ENCODE measurements around the gene OPTC.
"Not testable (repeated sequence)": the region's sequence is repeated elsewhere in the genome, so short reads cannot be mapped to it uniquely, and the experiment has no call there.

Gene OPTC, protein sequence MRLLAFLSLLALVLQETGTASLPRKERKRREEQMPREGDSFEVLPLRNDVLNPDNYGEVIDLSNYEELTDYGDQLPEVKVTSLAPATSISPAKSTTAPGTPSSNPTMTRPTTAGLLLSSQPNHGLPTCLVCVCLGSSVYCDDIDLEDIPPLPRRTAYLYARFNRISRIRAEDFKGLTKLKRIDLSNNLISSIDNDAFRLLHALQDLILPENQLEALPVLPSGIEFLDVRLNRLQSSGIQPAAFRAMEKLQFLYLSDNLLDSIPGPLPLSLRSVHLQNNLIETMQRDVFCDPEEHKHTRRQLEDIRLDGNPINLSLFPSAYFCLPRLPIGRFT

DNA sequence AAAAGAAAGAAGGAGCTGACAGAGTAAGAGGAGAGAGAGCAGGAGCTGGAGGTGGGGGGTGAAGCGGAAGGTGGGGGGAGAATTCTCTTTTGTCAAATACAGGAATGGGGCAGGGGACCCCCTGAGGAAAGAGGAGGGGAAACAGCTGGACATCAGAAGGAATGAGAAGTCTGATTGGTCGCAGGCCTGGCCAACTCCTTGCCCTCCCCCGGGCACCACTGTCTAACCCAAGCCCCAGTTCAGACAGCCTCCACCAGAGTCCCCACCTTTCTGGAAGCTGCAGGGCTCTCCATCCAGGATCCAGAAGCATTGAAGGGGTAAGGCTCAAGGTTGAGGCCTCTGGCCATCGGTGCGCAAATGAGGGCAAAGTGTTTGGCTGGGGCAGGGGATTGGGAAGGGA lies at the start of gene OPTC:
TSS of gene OPTC (plus strand) at position 253 of the 400 bp plus-strand sequence. CDS start 1,853 bp downstream, outside the sequence.
- DNase-seq (ENCODE audit: low read depth in 1 of 2, low spot score in 1 of 2): no peak

DNA sequence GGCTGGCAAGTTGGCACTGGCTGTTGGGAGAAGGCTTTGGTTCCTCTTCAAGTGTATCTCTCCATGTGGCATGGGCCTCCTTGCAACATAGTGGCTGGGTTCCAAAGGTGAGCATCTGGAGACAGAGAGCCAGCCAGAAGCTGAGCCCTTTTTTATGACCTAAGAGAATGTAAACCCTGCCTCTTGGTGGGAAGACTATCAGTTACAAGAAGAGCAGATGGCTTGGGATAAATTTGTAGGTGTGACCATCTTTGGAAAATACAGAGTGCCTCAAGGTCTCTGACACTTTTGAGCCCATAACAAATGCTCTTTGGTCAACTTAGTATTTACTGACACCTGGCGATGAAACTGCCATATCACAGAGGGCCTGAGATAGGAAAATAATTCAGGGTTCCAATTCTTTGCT lies 49.8 kb upstream of the OPTC start:
- no peak for DNase-seq (ENCODE audit: low read depth in 1 of 2, low spot score in 1 of 2)

DNA sequence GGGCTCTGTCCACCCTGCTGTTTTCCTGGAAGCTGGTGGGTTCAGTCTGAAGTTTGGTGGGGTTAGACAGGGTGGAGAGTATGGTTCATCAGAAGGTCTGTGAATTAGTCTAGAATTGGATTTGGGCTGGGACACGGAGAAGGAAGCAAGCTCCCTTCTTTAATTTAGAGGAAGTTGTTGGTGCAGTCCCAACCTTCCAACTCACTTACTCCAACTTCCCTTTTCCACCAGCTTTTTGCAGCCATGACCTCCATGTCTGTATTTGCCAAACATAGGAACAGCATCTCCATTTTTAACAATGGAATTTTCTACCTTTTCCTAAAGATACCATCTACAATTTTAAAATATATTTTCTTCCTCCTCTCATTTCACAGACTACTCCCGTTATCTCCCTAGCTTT lies 46.8 kb upstream of the OPTC start:
- DNase-seq (ENCODE audit: low read depth in 1 of 2, low spot score in 1 of 2): no peak

DNA sequence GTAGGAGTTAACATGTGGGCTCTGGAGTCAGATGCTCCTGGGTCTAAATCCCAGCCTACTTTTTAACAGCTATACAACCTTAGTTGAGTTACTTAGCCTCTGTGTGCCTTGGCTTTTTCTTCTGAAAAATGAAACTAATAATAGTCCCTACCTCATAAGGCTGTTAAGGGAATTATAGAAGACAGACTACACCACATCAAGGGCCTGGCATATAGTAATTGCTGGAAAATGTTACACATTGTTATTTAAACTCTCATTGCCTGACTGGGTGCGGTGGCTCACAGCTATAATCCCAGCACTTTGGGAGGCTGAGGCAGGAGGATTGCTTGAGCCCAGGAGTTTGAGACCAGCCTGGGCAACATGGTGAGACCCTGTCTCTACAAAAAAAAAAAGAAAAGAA lies 46.4 kb upstream of the OPTC start:
- not testable (repeated sequence) for DNase-seq (ENCODE audit: low read depth in 1 of 2, low spot score in 1 of 2)

DNA sequence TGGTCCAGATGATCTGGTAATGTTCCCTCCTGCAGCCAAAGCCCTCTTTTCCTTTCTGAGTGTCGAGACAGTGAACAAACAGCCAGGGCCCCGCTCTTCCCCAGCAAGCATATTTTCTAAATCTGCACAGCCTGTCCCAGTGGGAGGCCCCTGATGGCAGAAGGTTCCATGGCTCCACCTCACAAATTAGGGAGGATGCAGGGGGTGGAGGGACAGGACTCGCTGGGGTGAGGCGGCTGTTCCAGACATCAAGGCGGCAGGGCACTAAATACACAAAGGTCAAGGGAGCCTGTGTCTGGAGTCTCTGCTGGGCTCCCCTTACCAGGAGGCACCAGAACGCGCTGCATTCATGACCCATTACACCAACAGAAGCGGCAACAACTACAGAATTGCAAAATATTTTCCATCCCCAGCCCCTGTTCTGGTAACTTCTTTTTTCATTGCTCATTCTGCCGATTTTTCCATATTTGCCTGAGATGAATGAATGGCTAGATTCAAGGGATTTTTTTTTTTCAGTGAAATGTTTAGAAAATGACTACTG lies 45.4 kb upstream of the OPTC start:
- no peak for DNase-seq (ENCODE audit: low read depth in 1 of 2, low spot score in 1 of 2)

DNA sequence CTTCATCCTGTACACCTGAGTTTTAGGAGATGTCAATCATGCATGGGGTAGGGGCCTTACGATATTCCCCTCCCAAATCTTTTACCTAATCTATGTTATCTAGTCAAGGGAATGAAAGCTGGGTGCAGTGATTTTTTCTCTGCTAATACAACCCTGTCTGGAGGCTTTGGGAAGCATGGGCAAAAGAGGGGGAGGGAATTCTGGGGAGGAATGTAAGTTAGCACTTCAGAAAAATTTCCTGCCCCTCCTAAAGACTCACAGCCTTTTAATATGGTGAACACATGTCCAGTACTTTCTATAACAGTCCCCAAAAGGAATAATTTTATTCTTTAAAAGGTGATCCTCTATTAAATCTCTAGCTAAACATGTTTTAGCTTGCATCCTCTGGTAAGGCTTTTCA lies 44.0 kb upstream of the OPTC start:
- DNase-seq (ENCODE audit: low read depth in 1 of 2, low spot score in 1 of 2): no peak

DNA sequence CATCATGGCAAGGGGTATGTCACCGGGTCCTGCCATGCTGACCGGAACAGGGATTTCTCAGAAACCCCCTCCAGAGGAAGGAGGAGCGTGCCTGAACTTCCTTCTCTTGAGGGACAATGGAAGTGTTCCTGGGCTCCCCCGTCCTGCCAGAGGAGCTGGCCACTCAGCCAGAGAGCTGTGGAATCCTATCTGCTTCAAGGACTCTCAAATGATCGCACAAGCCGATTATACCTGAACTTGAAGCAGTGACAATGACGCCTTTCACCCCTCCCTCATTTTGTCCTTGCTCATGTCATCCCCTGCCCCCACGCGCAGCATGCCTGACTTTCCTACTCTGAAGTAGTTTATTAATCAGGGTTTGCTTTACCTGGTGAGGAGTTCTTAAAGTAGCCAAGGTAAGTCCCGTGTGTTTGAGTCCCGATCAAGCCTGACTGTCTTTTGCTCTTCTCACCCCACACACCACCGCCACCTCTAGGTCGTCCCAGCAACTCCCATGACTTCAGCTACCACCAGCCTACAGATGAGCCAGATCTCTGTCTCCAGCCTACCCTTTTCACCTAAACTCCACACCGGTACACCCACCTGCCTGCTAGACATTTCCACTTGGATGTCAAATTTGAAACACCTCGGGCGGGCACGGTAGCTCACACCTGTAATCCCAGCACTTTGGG lies 43.3 kb upstream of the OPTC start:
- DNase-seq (ENCODE audit: low read depth in 1 of 2, low spot score in 1 of 2): no peak

DNA sequence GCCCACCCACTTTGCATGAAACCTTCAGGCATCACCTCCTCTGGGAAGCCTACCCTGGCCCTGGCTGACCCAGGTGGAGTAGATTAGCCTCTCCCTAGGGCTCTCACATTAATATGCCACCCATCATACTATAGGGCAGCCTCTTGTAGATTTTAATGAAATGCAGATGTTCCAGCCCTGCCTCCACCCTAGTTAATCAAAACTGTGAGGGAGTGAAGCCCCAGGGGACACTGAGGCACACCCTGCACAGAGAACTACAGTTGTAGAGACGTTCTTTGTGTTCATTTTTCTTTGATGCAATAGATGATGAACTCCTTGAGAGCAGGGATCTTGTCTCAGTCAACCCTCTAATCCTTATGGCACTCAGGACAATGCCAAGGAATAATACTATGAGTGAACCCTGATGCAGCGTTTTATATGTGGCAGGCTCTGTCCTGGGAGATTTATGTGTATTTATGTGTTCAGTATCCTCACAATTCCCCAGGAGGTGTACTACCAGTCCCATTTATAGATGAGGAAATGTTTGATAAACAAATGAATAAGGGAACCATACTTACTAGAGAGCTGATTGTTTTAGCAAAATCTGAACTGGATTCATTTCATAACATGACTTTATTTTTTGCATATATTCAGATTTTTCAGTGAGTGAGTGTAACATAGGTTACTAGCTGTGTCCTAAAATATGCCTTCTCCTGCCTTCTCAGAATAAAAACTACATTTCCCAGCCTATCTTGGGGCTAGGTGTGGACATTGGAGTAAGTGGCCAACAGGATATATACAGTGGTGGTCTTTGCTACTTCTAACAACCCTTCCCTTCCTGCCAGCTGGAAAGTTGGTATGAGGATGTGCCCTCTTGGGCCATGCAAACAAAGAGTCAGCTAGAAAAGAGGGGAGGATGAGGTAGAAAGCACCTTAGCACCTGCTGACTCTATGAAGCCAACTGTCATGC lies 41.8 kb upstream of the OPTC start:
- DNase-seq (ENCODE audit: low read depth in 1 of 2, low spot score in 1 of 2): no peak

DNA sequence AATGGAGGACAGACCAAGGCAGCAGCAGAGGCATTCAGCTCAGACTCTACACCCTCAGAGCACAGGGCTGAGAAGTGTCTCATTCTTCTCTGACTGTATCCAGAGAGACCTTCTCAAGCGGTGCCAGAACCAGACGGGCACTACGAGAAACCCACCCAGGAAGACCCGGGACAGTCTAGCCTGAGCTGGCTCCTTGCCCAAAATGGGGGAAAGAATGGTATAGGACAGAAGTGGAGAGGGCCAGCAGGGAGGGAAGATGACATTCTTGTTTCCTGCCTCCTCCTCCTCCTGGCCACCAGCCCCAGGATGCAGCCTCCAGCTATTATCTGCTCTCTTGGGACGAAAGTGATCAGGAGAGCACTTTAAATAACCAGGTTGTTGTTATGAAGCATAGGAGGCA lies 40.9 kb upstream of the OPTC start:
- DNase-seq (ENCODE audit: low read depth in 1 of 2, low spot score in 1 of 2): no peak

DNA sequence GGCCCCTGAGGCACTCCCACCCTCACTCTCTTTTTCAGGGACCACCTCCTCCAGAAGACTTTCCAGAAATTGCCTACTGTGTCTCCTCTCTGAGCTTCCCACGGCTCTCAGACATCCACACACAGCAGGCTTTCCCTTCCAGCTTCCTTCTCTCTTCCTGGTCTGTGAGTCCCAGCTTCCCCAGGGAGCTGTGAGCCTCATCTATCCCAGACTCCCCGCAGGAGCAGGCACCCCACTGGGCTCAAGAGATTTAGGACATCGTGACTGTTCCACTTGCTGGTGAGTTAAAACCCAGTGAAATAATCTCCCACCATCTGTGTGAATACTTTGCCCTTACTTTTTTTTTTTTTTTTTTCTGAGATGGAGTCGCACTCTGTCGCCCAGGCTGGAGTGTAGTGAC lies 40.3 kb upstream of the OPTC start:
- DNase-seq (ENCODE audit: low read depth in 1 of 2, low spot score in 1 of 2): no peak

DNA sequence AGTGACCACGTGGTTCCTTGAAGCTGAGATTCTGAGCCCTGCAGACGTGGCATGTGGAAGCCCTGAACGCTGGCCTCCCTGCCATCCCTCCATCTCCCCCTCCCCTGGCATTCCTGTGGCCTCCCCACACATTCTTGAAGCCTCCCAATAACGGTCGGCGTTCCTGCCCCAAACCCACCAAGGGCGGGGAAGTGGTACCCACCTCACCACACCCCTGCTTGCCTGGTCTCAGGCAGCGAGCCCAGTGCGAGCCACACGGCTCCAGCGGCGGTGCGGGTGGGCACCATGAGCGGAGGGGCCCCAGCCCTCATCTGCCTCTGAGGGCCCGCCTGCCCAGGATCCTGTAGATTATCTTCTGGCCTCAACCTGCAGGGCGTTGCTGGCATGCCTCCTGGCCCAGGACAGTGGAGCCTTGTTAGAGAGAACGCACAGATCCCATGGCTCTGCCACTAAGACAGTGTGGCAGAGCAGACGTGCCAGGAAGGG lies 38.9 kb upstream of the OPTC start:
- no peak for DNase-seq (ENCODE audit: low read depth in 1 of 2, low spot score in 1 of 2)

DNA sequence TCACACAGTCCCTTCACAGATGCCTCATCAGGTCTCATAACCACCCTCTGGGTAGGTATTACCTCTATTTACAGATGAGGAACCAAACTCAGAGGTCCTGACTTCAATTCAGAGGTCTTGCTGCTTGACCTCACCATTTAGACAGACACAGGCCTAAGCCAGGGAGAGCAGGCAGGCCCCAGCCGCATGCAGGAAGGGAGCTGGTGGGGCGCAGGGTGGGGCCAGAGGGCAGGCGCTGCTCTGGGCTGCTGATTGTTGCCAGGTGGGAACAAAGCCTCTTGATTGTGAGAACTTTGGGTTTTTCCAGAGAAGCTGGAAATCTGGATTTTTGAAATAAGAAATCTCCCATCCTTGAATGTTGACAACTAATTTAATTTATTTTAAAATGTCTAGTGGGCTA lies 38.2 kb upstream of the OPTC start:
- DNase-seq (ENCODE audit: low read depth in 1 of 2, low spot score in 1 of 2): no peak

DNA sequence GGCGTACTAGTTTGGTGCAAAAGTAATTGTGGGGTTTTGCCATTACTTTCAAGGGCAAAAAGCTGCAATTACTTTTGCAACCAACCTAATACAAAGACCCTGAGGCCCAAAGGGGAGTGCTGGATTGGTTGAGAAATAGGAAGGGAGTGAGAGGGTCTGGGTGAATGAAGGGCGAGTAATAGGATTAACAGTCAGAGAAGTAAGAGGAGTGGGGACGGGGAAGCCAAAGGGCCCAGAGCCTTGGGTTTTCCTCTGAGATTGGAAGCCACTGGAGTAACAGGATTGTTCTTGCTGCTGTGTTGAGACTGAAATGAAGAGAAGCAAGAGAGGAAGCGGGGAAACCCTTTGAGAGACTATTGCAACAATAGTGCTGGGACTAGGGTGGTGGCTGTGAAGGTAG lies 37.4 kb upstream of the OPTC start:
- DNase-seq (ENCODE audit: low read depth in 1 of 2, low spot score in 1 of 2): no peak

DNA sequence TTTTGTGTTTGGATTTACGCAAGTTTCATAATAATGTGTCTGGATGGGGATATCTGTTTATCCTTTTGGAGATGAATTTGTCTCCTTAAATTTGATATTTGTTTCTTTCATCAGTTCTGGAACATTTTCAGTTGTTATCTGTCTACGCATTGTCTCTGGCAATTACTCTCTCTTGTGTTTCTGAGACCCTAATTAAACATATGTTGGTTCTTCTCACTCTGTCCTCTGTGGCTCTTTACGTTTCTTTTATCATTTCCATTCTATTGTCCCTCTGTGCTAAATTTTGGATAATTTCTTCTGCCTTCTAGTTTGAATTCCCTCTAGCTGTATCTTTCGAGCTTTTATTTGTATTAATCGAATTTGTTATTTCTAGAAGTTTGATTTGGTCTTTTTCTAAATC lies 35.9 kb upstream of the OPTC start:
- no peak for DNase-seq (ENCODE audit: low read depth in 1 of 2, low spot score in 1 of 2)

DNA sequence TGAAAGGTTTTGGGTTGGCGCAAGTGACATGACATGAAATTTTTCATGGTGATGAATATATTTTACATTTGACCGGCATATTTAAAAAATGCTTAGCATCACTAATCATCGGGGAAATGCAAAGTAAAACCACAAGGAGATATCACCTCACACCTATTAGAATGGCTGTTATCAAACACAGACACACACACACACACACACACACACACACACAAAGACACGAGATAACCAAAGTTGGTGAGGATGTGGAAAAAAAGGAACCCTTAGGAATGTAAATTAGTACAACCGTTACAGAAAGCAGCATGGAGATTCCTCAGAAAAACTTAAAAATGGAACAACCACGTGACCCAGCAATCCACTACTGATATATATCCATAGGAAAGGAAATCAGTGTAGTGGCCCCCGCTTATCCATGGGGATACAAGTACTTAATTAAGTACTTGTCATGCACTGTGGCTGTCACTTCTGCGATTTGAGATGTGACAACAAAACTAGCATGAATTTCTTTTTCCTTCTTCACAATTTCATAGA lies 34.2 kb upstream of the OPTC start:
- no peak for DNase-seq (ENCODE audit: low read depth in 1 of 2, low spot score in 1 of 2)

DNA sequence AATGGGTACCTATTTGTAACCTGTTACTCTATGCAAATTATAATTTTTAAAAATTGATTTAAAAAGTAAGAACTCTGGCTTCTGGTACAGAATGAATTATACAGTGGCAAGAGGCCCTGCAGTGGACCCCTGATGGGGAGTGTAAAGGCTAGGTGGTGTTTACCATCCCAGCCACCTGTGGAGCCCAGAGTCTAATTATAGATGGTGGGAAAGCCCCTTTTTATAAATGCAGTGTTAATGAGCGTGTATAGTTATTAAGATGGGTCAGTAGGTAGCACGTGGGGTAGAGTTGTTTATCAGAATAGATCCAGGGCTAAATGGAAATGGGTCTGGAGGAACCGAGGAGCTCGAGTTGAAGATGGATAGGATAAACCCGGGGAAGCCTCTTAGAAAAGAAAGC lies 32.2 kb upstream of the OPTC start:
- DNase-seq (ENCODE audit: low read depth in 1 of 2, low spot score in 1 of 2): no peak

DNA sequence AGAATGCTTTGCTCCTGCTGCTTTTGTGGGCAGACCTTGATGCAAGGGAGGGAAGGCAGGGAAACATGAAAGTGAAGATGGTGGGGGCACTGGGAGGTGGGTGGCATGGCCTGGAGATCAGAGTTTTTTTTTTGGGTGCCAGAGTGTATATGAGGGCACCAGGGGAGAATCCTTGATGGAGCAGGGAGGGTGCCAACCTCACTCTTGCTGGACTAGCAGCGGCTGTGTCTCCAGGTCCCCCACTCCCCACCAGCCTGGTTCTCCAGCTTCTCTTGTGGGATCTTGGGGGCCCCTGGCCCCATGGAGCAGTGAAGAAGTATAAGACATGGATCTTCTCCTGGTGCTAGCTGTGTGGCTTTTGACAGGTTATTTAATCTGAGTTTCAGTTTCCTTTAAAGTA lies 31.8 kb upstream of the OPTC start:
- no peak for DNase-seq (ENCODE audit: low read depth in 1 of 2, low spot score in 1 of 2)

DNA sequence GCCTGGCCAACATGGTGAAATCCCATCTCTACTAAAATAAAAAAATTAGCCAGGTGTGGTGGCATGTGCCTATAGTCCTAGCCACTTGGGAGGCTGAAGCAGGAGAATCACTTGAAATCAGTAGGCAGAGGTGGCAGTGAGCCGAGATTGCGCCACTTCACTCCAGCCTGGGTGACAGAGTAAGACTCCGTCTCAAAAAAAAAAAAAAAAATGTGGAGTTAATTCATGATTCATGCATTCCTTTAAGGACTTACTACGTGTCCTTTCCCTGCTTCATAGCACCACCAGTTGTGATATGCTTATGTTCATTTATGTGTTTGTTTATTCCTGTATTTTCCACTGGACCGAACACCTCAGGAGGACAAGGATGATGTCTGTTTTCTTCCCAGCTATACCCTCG lies 31.1 kb upstream of the OPTC start:
- DNase-seq (ENCODE audit: low read depth in 1 of 2, low spot score in 1 of 2): no peak

DNA sequence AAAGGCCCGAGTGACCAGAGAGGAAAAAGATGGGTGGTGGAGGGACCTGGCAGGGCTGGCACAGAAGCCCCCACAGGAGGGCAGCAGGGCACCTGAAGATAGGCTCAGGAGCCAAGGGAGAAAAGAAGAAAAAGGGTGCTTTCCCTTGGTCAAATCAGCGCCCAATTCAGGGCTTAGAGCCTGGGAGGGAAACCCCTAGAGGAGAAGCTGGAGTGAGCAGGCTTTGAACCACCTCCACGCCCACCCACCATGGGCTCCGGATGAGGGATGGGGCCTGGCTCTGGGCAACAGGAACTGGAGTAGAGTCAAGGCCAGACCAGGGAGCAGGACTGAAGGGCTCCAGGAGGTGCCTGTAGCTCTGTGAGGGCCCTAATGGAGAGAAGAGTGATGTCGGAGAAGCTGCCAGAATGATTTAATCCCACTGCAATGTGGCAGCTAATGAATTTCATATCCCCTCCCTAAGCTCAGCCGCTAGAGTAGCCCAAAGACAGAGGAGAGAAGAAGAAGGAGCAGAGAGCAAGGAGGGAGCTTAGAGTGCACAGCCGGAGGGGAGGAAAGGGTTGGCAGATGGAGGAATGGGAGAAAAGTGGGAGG lies 30.4 kb upstream of the OPTC start:
- no peak for DNase-seq (ENCODE audit: low read depth in 1 of 2, low spot score in 1 of 2)

DNA sequence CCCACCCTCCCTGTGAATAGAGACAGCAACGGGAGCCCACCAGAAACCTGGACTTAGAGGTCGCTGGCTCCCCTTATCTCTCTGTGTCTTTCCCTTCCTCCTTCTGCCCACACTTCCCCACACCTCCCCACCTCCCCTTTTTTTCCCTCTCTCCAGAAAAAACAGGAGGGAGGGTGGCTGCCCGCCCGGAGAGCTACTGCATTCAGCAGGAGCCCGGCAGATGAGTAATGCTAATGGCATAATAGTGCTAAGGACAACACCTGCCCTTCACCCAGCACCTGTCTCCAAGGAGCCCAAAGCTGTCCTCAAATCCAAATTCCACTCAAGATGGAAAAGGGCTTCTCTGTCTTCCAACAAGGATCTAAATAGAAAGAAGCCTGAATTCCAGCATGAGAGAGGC lies 29.7 kb upstream of the OPTC start:
- DNase-seq (ENCODE audit: low read depth in 1 of 2, low spot score in 1 of 2): no peak

DNA sequence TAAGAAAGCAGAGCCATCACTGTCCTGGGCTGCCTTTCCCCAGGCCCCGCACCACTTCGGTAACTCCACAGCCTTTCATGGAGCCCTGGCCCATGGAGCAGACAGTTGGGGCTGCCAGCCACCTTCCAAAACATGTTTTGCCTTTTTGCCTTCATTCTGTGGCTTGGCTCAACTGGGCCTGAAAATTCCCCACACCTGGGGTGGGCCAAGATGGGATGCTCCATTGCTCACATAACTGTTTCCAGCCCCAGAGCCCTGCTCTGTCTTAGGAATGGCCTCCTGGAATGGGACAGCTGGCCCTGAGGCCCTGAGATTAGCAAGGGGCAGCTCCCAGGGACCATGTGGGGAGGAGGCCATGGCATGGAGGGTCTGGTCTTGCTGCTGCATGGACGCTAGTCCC lies 29.2 kb upstream of the OPTC start:
- no peak for DNase-seq (ENCODE audit: low read depth in 1 of 2, low spot score in 1 of 2)

Data from activated CD4-positive, alpha-beta T cell treated with anti-CD3 and anti-CD28 coated beads, Interleukin-2, amount 50 U/mL, for 24 hours (primary cell).